Measurements from ENCODE around the gene PAX6. TPM values are rescaled to one million over a fixed set of nuclear protein-coding genes. Genes with fewer than 3 reads are reported as not detected.

Gene PAX6
- polyA plus RNA-seq, 6 donors from 2014 or later: not detected

DNA sequence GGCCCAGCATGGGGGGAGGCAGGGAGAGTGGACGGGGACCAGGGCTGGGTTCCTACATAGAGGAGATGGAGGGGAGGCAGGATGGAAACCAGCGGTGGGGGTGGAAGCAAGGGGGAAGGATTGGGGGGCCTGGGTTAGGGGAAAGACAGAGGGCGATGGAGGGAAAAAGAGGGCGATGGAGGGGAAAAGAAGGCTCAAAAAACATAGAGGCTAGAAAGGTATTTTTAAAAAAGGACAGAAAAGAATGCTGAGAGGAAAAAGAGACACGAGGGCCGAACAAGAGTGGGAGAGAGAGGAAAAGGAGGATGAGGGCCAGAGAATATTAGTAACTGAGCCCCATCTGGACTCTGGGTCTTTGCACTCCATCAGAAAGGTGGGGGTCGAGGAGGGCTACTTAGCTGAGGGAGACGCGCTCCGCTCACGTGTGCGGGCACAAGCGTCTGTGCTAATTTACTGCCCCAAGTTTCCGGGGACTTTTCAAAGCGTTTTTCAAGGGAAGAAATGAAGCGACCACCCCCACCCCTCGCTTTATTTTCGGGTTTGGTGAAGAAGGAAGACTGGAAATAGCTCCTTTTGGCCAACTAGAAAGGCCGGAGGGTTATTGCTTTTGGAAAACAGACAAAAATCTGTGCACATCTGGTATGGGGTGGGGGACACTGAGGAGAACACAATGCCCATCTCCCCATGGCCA, 14.5 kb downstream of the PAX6 start:
- peak overlapping the region in 6 of 8 donors; percentile 11 to 59 (median 46) for H3K4me3 Mint-ChIP-seq
- peaks cover 8 to 40% of the 10 kb centered on the region in 2 donors for H3K36me3 Mint-ChIP-seq
- no peak for ATAC-seq (ENCODE audit: low read depth in 2 of 2)
- peaks cover 9 to 32% (median 21%) of the 10 kb centered on the region in 7 donors for H3K9me3 Mint-ChIP-seq
- peaks cover 17 to 27% (median 19%) of the 10 kb centered on the region in 3 donors for H3K4me1 Mint-ChIP-seq
- H3K27me3 Mint-ChIP-seq: peaks cover 72 to 89% (median 76%) of the 10 kb centered on the region in 3 donors
- DNase-seq: no peak
- H3K27ac Mint-ChIP-seq: peak overlapping the region in 1 of 6 donors; percentile 92

DNA sequence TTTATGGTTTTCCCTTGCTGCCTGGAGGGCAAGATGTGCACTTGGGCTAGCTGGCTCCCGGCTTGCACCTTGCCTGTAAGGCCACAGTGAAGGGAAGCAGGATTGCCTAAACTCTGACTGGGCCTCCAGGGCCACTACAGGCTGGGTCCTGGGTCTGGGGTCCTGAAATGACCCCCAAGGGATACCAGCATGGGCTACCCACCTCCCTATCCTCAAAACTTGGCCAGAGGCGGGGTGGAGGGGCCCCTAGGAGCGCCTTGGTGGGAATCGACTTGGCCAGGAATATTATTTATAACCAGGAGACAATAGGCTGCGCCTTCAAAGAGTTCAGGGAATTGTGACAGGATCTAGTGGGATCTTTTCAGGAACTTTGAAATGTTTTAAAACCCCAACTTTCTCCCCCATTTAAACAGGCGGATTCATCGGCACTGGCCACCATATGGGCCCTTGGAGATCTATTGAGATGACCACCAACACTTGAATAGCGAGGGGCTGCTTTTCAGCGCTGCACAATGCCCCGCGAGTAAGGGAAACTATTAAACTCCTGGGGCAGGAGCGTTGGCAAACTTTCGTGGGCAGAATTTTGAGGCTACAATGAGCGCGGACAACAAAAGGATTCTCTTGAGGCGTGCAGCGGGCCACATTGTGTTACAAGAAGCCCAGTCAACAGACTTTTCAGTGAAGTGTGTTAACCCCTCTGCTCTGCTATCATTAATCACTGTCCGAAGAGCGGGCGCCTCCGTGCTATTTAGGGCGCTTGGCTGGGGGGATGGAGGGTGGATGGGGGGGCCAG, 15.2 kb downstream of the PAX6 start:
- peaks cover 9 to 26% (median 18%) of the 10 kb centered on the region in 7 donors for H3K9me3 Mint-ChIP-seq
- H3K36me3 Mint-ChIP-seq: peaks cover 8 to 33% of the 10 kb centered on the region in 2 donors
- H3K27ac Mint-ChIP-seq: no peak overlapping the region
- ATAC-seq (ENCODE audit: low read depth in 2 of 2): no peak
- no peak for DNase-seq
- H3K4me3 Mint-ChIP-seq: no peak overlapping the region
- H3K4me1 Mint-ChIP-seq: peaks cover 17 to 27% (median 19%) of the 10 kb centered on the region in 3 donors
- H3K27me3 Mint-ChIP-seq: peaks cover 68 to 88% (median 72%) of the 10 kb centered on the region in 3 donors

- peaks cover 63 to 80% (median 65%) of the 10 kb centered on the region in 3 donors for H3K27me3 Mint-ChIP-seq
- H3K4me3 Mint-ChIP-seq: no peak overlapping the region
- no peak for ATAC-seq (ENCODE audit: low read depth in 2 of 2)
- H3K36me3 Mint-ChIP-seq: peaks cover 0 to 20% of the 10 kb centered on the region in 2 donors
- peaks cover 0 to 16% (median 8%) of the 10 kb centered on the region in 7 donors for H3K9me3 Mint-ChIP-seq
- peaks cover 11 to 17% (median 12%) of the 10 kb centered on the region in 3 donors for H3K4me1 Mint-ChIP-seq
- no peak overlapping the region for H3K27ac Mint-ChIP-seq
- no peak for DNase-seq
Measured at GRCh38 chr11:31794548-31794947, 16.6 kb downstream of the PAX6 start.

- Mint-ChIP-seq H3K36me3 (peaks cover 0 to 19% of the 10 kb centered on the region in 2 donors), H3K9me3 (peaks cover 0 to 16% (median 8%) of the 10 kb centered on the region in 7 donors), H3K27ac (no peak overlapping the region), H3K27me3 (peaks cover 54 to 68% (median 57%) of the 10 kb centered on the region in 3 donors), H3K4me1 (peaks cover 9 to 17% (median 11%) of the 10 kb centered on the region in 3 donors), H3K4me3 (no peak overlapping the region)
- DNase-seq (no peak), ATAC-seq (ENCODE audit: low read depth in 2 of 2) (no peak)
Measured at GRCh38 chr11:31793264-31793663, 17.9 kb downstream of the PAX6 start.

- H3K27me3 Mint-ChIP-seq: peaks cover 50 to 59% (median 50%) of the 10 kb centered on the region in 3 donors
- H3K27ac Mint-ChIP-seq: no peak overlapping the region
- H3K4me3 Mint-ChIP-seq: no peak overlapping the region
- H3K4me1 Mint-ChIP-seq: peaks cover 4 to 12% (median 8%) of the 10 kb centered on the region in 3 donors
- peaks cover 0 to 16% (median 4%) of the 10 kb centered on the region in 7 donors for H3K9me3 Mint-ChIP-seq
- DNase-seq: no peak
- no peak for ATAC-seq (ENCODE audit: low read depth in 2 of 2)
- H3K36me3 Mint-ChIP-seq: peaks cover 3 to 13% of the 10 kb centered on the region in 2 donors
Measured at GRCh38 chr11:31792456-31792855, 18.7 kb downstream of the PAX6 start.

DNA sequence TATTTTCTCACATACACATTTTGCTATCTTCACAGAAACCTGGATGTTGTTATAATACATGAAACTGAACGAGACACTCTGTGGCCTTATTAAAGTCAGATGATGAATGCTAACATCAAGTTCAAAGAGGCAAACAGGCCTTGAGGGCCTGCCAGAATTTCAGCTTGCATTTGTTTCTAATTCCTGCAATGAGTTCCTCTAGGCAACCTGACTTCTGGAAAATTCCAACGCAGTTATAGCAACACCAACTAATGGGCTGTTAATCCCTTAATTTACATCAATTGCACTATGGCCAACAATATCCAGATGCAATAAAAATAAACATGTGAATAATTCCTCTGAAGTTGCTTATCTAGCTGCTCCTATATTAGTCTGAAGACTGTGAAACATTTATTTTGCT, 19.1 kb downstream of the PAX6 start:
- no peak for ATAC-seq (ENCODE audit: low read depth in 2 of 2)
- peaks cover 6 to 9% of the 10 kb centered on the region in 2 donors for H3K36me3 Mint-ChIP-seq
- H3K9me3 Mint-ChIP-seq: peaks cover 0 to 12% (median 4%) of the 10 kb centered on the region in 7 donors
- no peak overlapping the region for H3K4me3 Mint-ChIP-seq
- no peak for DNase-seq
- H3K4me1 Mint-ChIP-seq: peaks cover 4 to 8% (median 4%) of the 10 kb centered on the region in 3 donors
- peaks cover 46 to 55% (median 46%) of the 10 kb centered on the region in 3 donors for H3K27me3 Mint-ChIP-seq
- no peak overlapping the region for H3K27ac Mint-ChIP-seq

DNA sequence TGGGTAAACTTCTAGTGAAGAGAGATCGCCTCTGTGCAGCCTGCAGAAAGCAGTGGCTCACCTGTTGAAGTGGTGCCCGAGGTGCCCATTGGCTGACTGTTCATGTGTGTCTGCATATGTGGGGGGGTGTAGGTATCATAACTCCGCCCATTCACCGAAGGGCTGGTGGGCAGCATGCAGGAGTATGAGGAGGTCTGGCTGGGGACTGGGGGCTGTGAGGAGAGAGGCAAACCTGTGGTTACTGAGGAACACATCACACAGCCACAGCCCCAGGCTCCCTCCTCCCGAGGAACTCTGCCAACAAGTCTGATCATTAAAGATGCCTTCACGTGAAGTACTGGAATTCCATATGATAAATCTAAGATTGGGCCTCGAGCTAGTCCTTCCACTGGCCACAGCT, 20.5 kb downstream of the PAX6 start:
- H3K27me3 Mint-ChIP-seq: peaks cover 32 to 41% (median 36%) of the 10 kb centered on the region in 3 donors

GRCh38 chr11:31788085-31788484, 23.0 kb downstream of the PAX6 start:
- Mint-ChIP-seq H3K9me3 (peaks cover 0 to 2% (median 0%) of the 10 kb centered on the region in 7 donors), H3K27ac (no peak overlapping the region), H3K27me3 (peaks cover 14 to 20% (median 15%) of the 10 kb centered on the region in 3 donors), H3K36me3 (peaks cover 0 to 11% of the 10 kb centered on the region in 2 donors), H3K4me1 (no peaks in the 10 kb centered on the region), H3K4me3 (no peak overlapping the region)
- no peak for DNase-seq
- no peak for ATAC-seq (ENCODE audit: low read depth in 2 of 2)

More for the DNA sequence above, 20.5 kb downstream of the PAX6 start:
- peaks cover 0 to 6% of the 10 kb centered on the region in 2 donors for H3K36me3 Mint-ChIP-seq
- no peak for DNase-seq
- H3K4me3 Mint-ChIP-seq: peak overlapping the region in 3 of 8 donors; percentile 30 to 74 (median 35)
- ATAC-seq (ENCODE audit: low read depth in 2 of 2): no peak
- H3K4me1 Mint-ChIP-seq: no peaks in the 10 kb centered on the region
- H3K9me3 Mint-ChIP-seq: peaks cover 0 to 2% (median 0%) of the 10 kb centered on the region in 7 donors
- no peak overlapping the region for H3K27ac Mint-ChIP-seq

- Mint-ChIP-seq H3K4me3 (no peak overlapping the region), H3K27ac (peak overlapping the region in 1 of 6 donors; percentile 69), H3K9me3 (peaks cover 0 to 2% (median 0%) of the 10 kb centered on the region in 7 donors), H3K36me3 (peaks cover 0 to 11% of the 10 kb centered on the region in 2 donors), H3K27me3 (peaks cover 6 to 14% (median 12%) of the 10 kb centered on the region in 3 donors), H3K4me1 (no peaks in the 10 kb centered on the region)
- no peak for DNase-seq
- ATAC-seq (ENCODE audit: low read depth in 2 of 2): no peak
Measured at GRCh38 chr11:31786996-31787685, 24.0 kb downstream of the PAX6 start.

- Mint-ChIP-seq H3K4me3 (no peak overlapping the region), H3K36me3 (peaks cover 0 to 11% of the 10 kb centered on the region in 2 donors), H3K9me3 (no peaks in the 10 kb centered on the region), H3K27ac (no peak overlapping the region), H3K4me1 (no peaks in the 10 kb centered on the region), H3K27me3 (no peaks in the 10 kb centered on the region)
- DNase-seq (no peak), ATAC-seq (ENCODE audit: low read depth in 2 of 2) (no peak)
Measured at GRCh38 chr11:31784611-31785010, 26.5 kb downstream of the PAX6 start.

DNA sequence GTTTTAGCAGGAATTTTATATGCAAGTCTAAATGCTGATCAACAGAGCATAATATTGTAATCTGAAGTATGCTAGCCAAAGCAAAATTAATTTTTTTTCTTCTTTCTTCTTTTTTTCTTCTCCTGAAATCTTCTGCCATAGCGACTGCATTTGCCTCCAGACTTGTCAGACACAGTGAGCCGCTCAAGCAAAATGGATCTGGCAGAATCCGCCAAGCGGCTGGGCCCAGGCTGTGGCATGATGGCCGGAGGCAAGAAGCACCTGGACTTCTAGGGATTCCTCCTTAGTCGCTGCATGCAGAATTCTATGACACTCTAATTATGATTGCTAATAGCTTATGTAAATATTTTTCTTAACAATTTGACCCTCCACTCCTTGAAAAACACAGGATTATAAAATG, 27.9 kb downstream of the PAX6 start:
- Mint-ChIP-seq H3K27ac (no peak overlapping the region), H3K4me3 (no peak overlapping the region), H3K36me3 (peaks cover 0 to 11% of the 10 kb centered on the region in 2 donors), H3K9me3 (no peaks in the 10 kb centered on the region), H3K4me1 (no peaks in the 10 kb centered on the region), H3K27me3 (no peaks in the 10 kb centered on the region)
- DNase-seq: no peak
- no peak for ATAC-seq (ENCODE audit: low read depth in 2 of 2)

DNA sequence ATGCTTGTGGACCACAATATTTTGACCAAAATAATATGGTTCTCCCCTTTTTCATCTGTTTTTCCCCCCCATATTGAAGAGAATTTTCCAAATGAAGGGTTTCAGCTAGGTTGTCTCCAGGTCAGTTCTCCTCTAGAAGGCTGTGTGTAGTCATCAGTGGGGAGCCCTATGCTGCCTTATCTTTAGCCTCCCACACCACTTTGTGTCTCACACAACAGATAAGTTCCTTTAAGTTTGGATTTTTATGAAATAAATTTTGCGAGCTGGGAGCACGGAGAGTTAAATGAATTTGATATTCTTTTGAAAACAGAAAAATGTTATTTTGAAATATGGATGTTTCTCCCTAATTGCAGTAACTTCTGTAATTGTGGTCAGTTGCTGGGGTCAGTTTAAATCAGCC, 28.9 kb downstream of the PAX6 start:
- ATAC-seq (ENCODE audit: low read depth in 2 of 2) (no peak), DNase-seq (no peak)
- H3K4me3 Mint-ChIP-seq: no peak overlapping the region
- no peak overlapping the region for H3K27ac Mint-ChIP-seq
- no peaks in the 10 kb centered on the region for H3K27me3 Mint-ChIP-seq
- H3K9me3 Mint-ChIP-seq: peaks cover 0 to 3% (median 0%) of the 10 kb centered on the region in 7 donors
- peaks cover 0 to 12% of the 10 kb centered on the region in 2 donors for H3K36me3 Mint-ChIP-seq
- no peaks in the 10 kb centered on the region for H3K4me1 Mint-ChIP-seq

DNA sequence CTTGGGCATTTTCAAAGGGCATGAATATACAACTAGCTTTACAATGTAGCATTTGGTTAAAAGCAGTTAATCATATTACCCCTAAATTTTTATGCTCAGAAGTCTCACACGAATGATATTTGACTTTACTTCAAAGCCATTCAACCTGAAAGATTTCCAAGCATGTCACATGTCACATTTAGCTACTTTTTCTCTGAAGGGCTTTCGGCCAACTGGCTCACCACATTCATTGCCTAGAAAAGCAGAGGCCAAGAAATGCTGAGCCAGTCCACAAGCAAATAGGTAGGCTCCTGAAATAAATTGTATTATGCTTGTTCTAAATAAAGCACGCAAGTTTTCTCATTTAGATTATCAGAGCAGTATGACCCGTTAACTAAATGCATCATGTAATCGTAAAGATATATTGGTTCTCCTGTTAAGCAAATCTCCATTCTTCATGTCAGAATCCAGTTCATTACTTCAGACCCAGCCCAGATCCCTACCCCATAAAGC, 30.6 kb downstream of the PAX6 start:
- Mint-ChIP-seq H3K4me1 (no peaks in the 10 kb centered on the region), H3K36me3 (peaks cover 0 to 11% of the 10 kb centered on the region in 2 donors), H3K27me3 (no peaks in the 10 kb centered on the region), H3K9me3 (peaks cover 0 to 3% (median 0%) of the 10 kb centered on the region in 7 donors), H3K4me3 (no peak overlapping the region), H3K27ac (no peak overlapping the region)
- ATAC-seq (ENCODE audit: low read depth in 2 of 2) (no peak), DNase-seq (no peak)
